Embryonic facial prominence (tissue), 1 donor: Measurements from ENCODE around the gene MORC2.

Experiments
- DNase-seq: peaks from one replicate; pipeline ENCODE4 v3.0.0-alpha.2; 2016; ENCODE audit errors: extremely low spot score

Gene MORC2

GRCh38 chr22:30968015-30968923 is at the start of gene MORC2:
Gene MORC2, minus strand, starts transcription at chr22:30968774. Its CDS starts 885 bp downstream, at chr22:30967889.
- DNase-seq: no peak

- DNase-seq: no peak
Observed at GRCh38 chr22:31005535-31005934, 37.0 kb upstream of the MORC2 start.

DNA sequence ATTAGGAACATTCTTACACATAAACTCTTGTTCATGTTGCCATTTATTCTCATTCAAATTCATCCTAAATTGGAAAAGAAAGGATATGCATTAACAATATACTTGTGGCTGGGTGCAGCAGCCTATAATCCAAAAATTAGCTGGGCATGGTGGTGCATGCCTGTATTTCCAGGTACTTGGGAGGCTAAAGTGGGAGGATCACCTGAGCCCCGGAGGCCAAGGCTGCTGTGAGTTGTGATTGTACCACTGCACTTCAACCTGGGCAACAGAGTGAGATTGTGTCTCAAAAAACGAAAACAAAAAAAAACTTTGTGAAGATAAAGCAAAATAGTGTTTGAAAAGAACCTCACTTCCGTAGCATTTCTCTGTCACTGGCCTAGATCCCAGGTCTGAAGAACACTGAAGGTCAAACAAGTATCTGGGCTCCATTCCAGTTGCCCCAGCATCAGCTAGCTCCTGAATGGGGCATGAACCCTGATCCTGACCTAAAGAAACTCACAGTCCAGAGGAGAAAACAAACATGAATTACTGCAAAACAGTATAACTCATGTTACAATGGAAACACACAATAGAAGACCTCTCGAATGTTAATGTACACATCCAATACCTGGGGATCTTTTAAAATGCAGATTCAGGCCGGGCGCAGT is 32.7 kb upstream of the MORC2 start:
- DNase-seq: no peak

- DNase-seq: no peak
Observed at GRCh38 chr22:30998329-30998728, 29.8 kb upstream of the MORC2 start.

DNA sequence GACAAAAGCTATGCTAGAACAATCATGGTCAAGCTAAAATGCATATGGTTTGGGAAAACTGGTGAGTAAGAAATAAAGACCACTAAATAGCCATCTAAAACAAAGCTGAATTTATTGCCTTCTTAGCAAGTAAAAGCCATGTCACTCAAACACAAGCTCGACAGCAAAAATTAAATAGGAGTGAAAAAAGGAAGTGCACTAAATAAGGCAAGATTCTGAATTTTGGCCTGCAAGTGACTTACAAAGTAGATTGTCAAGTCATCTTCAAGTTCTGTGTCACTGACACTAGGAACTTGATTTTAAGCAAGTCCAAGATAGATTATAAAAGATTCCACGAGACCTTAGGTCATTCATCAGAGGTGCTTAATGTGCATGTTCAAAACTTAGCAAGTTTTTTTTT is 27.9 kb upstream of the MORC2 start:
- DNase-seq: no peak

DNA sequence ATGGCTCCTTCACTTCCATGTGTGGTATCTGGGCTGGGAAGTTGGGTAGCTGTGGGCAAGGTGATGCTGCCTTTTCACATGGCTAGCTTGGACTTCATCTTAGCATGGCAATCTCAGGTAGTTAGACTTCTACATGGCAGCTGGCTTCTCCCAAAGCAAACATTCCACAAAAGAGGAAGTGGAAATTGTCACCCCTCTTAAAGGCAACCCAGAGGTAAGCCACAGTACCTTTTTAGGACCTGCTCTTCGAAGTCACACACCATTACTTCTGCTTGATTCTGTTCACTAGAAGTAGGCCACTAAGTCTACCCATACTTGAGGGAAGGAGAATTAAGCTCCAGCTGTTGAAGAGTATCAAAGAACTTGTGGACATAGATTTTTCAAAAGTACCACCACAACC is 26.4 kb upstream of the MORC2 start:
- no peak for DNase-seq

- no peak for DNase-seq
Observed at GRCh38 chr22:30992565-30992964, 24.0 kb upstream of the MORC2 start.

GRCh38 chr22:30990690-30991089 is 22.1 kb upstream of the MORC2 start:
- no peak for DNase-seq

GRCh38 chr22:30989474-30989873 is 20.9 kb upstream of the MORC2 start:
- DNase-seq: no peak

- no peak for DNase-seq
Observed at GRCh38 chr22:30985561-30986208, 17.1 kb upstream of the MORC2 start.

GRCh38 chr22:30984317-30984716 is 15.7 kb upstream of the MORC2 start:
- no peak for DNase-seq

GRCh38 chr22:30982512-30982911 is 13.9 kb upstream of the MORC2 start:
- no peak for DNase-seq

DNA sequence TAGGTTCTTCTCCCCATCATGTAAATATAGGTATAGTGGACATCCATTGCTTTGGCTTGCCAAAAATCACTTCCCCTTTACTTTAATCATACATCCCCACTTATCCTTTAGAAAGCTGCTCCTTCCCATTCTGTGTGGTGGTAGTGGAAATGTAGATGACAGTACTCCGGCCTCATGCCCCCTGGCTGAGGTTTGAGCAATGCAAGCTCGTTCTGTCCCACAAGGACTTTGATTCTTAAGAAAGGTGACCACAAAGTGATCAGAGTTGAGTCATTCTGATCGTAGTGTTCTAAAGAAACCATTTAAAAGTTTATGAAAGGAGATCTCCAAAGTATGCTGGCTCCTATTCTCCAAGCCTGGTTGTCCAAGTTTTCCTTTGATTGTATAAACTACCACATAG is 11.4 kb upstream of the MORC2 start:
- no peak for DNase-seq

GRCh38 chr22:30978304-30978962 is 9.9 kb upstream of the MORC2 start:
- DNase-seq: no peak

GRCh38 chr22:30970356-30970746 is 1.8 kb upstream of the MORC2 start:
- no peak for DNase-seq

- no peak for DNase-seq
Observed at GRCh38 chr22:30969532-30970355, 1.2 kb upstream of the MORC2 start.

DNA sequence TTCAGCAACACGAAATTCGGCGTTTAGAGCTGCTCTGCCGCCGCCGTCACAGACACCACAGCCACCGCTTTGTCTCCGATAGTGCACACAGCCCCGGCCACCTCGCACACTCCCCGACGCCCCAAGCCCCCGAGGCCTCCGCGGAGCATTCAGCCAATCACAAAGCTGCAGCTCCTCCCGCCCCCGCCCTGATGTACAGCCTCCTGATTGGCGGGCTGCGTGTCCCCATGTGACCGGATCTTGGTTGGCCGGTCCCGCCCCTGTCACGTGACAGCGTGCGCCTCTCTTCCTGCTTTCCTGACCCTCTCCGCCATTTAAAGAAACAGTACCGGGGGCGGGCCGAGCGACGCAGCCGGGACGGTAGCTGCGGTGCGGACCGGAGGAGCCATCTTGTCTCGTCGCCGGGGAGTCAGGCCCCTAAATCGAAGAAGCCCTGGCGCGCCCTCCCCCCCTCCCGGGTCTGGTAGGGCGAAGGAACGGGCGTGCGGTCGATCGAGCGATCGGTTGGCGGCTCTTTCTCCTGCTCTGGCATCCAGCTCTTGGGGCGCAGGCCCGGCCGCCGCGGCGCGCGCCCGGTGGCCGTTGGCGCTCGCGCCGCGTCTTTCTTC is 454 bp upstream of the MORC2 start, which contains the start of gene TUG1:
TUG1 (plus strand) TSS at position 342 of the 608 bp plus-strand sequence.
- peak; percentile 96 for DNase-seq

GRCh38 chr22:30964858-30965257 is 3.7 kb downstream of the MORC2 start:
- no peak for DNase-seq

DNA sequence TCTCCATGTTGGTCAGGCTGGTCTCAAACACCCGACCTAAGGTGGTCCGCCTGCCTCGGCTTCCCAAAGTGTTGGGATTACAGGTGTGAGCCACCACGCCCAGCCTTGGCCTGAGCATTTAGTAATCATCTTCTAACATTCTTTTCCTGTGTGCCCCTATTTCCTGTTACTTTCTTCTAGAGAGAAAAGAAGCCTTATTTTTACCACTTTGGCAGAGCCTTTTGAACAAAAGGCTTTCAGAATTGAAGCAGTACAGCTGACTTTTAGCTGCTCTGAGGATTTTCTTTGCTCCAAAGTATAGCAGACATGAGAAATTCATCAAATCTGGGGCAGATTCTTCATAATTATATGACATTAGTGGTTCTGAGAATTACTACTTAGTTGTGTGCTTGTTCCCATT is 13.4 kb downstream of the MORC2 start:
- DNase-seq: no peak

- no peak for DNase-seq
Observed at GRCh38 chr22:30953206-30953605, 15.4 kb downstream of the MORC2 start.
